ENCODE data around the gene OLFM1. TPM values are rescaled to one million over a fixed set of nuclear protein-coding genes. Genes with fewer than 3 reads are reported as not detected.

OLFM1 gene
- polyA plus RNA-seq, 1 donor (not counting 4 experiments of a cell fraction or from before 2014, with no cell fraction given), result 0.25 TPM

- peaks cover 47% of the 10 kb centered on the region for H3K27me3 ChIP-seq (ENCODE audit: control insufficient read depth, extremely low read depth, insufficient read depth, low read length)
- no peak overlapping the region for H3K9ac ChIP-seq (ENCODE audit: control insufficient read depth, extremely low read depth, insufficient read depth, low read length)
- no peaks in the 10 kb centered on the region for H3K9me1 ChIP-seq (ENCODE audit: control insufficient read depth, extremely low read depth, insufficient read depth, low read length)
- no peak overlapping the region for H3K4me2 ChIP-seq (ENCODE audit: control insufficient read depth, extremely low read depth, insufficient read depth, low read depth, low read length)
- H3K36me3 ChIP-seq (ENCODE audit: control insufficient read depth in 2 of 2, extremely low read depth in 1 of 2, insufficient read depth in 2 of 2, low read length in 2 of 2), result no peaks in the 10 kb centered on the region
- DNase-seq (ENCODE audit: low read depth, low spot score) (no peak), FAIRE-seq (no peak)
- no peaks in the 10 kb centered on the region for H3K9me3 ChIP-seq (ENCODE audit: control insufficient read depth, low read depth, low read length)
- dilution Hi-C loops (cut with MboI; ENCODE audit: extremely low pct_ligation_motif_present, low sequenced_read_pairs), result no loop called here
- no peak for TF ChIP-seq EZH2 (IDR thresholded peaks at IDR 0.05; ENCODE audit: low read length)
- no peak for TF ChIP-seq CTCF (optimal IDR thresholded peaks at IDR 0.05 in 1 of 3, IDR thresholded peaks at IDR 0.05 in 1 of 3, conservative IDR thresholded peaks at IDR 0.05 in 1 of 3; ENCODE audit: extremely low read depth in 1 of 3, insufficient read depth in 2 of 3, low read length in 3 of 3)
- H4K20me1 ChIP-seq (ENCODE audit: control insufficient read depth, extremely low read depth, insufficient read depth, low read length), result no peaks in the 10 kb centered on the region
- H3K4me1 ChIP-seq (ENCODE audit: control insufficient read depth, extremely low read depth, insufficient read depth, low read length), result peaks cover 4% of the 10 kb centered on the region
- no peak overlapping the region for H3K4me3 ChIP-seq (ENCODE audit: control insufficient read depth in 2 of 3, extremely low read depth in 1 of 3, insufficient read depth in 2 of 3, low read depth in 1 of 3, low read length in 3 of 3)
- H3K27ac ChIP-seq (ENCODE audit: control insufficient read depth, insufficient read depth, low read length), result no peak overlapping the region
- H3K79me2 ChIP-seq (ENCODE audit: control insufficient read depth, insufficient read depth, low read length), result no peaks in the 10 kb centered on the region
- no peak overlapping the region for H2AFZ ChIP-seq (ENCODE audit: control insufficient read depth, low read length)
Measured at GRCh38 chr9:135083241-135083810, 4.1 kb upstream of the OLFM1 start.

DNA sequence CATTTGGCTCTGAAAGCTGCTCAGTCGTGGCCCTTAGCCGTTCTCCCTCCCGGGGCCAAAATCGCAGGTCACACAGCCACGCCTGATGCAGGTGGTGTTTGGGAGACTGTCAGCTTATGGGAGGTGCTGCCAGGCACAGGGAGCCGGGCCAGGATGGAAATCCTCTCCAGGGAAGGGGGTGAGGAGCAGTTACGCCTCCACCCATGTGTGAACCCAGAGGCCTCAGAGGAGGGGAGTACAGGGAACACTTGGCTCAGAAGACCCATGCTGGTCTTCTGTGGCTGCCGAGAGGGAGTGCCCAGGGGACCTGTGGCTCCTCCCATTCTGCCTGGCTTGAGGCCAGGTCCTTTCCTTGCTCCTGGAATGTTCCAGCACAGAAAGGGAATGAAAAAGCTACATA, 3.6 kb upstream of the OLFM1 start:
- Histone ChIP-seq H3K79me2 (ENCODE audit: control insufficient read depth, insufficient read depth, low read length) (no peaks in the 10 kb centered on the region), H2AFZ (ENCODE audit: control insufficient read depth, low read length) (no peak overlapping the region), H4K20me1 (ENCODE audit: control insufficient read depth, extremely low read depth, insufficient read depth, low read length) (no peaks in the 10 kb centered on the region), H3K36me3 (ENCODE audit: control insufficient read depth in 2 of 2, extremely low read depth in 1 of 2, insufficient read depth in 2 of 2, low read length in 2 of 2) (no peaks in the 10 kb centered on the region), H3K4me3 (ENCODE audit: control insufficient read depth in 2 of 3, extremely low read depth in 1 of 3, insufficient read depth in 2 of 3, low read depth in 1 of 3, low read length in 3 of 3) (no peak overlapping the region), H3K27me3 (ENCODE audit: control insufficient read depth, extremely low read depth, insufficient read depth, low read length) (peaks cover 52% of the 10 kb centered on the region), H3K4me2 (ENCODE audit: control insufficient read depth, extremely low read depth, insufficient read depth, low read depth, low read length) (no peak overlapping the region), H3K4me1 (ENCODE audit: control insufficient read depth, extremely low read depth, insufficient read depth, low read length) (peaks cover 4% of the 10 kb centered on the region), H3K9me3 (ENCODE audit: control insufficient read depth, low read depth, low read length) (no peaks in the 10 kb centered on the region), H3K27ac (ENCODE audit: control insufficient read depth, insufficient read depth, low read length) (no peak overlapping the region), H3K9ac (ENCODE audit: control insufficient read depth, extremely low read depth, insufficient read depth, low read length) (no peak overlapping the region), H3K9me1 (ENCODE audit: control insufficient read depth, extremely low read depth, insufficient read depth, low read length) (no peaks in the 10 kb centered on the region)
- FAIRE-seq (no peak), DNase-seq (ENCODE audit: low read depth, low spot score) (no peak)
- dilution Hi-C loops (cut with MboI; ENCODE audit: extremely low pct_ligation_motif_present, low sequenced_read_pairs), result no loop called here
- no peak for TF ChIP-seq CTCF (optimal IDR thresholded peaks at IDR 0.05 in 1 of 3, IDR thresholded peaks at IDR 0.05 in 1 of 3, conservative IDR thresholded peaks at IDR 0.05 in 1 of 3; ENCODE audit: extremely low read depth in 1 of 3, insufficient read depth in 2 of 3, low read length in 3 of 3)
- TF ChIP-seq EZH2 (IDR thresholded peaks at IDR 0.05; ENCODE audit: low read length), result no peak

Data from keratinocyte (primary cell).